NCI-H2196 (cell line): ENCODE measurements around the gene SENP6.
"Not testable (repeated sequence)": the region's sequence is repeated elsewhere in the genome, so short reads cannot be mapped to it uniquely, and the experiment has no call there.

ENCODE experiments used
- DNase-seq: peaks from one replicate; lab custom pipeline; 2025; ENCODE audit not compliant: unreplicated experiment; lab: John Stamatoyannopoulos, UW

The SENP6 gene

DNA sequence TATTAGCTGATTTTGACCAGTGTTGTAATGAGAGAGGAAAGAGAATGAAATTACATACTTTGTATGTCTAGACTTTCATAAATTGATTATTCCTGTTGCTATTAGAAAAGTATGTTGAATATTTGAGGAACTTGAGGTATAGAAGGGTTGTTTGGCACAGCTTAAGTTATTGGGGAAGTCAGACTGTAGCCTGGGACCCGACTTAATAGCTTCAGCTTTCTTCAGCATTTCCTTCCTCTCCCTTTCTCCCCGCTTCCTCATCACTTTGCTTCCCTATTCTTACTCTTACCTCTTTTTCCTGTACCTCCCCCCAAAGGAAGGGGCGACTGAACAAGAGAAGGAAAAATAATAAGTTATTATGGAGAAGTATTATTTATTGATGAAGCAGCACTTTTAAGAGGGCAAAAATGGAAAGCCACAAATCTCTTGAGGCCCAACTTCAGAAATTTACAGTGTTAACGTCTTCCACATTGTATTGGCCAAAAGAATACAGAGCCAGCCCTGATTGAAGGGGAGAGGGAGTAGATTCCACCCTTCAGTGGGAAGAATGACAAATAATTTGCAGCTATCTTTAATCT lies 7.4 kb downstream of the SENP6 start:
- no peak for DNase-seq

DNA sequence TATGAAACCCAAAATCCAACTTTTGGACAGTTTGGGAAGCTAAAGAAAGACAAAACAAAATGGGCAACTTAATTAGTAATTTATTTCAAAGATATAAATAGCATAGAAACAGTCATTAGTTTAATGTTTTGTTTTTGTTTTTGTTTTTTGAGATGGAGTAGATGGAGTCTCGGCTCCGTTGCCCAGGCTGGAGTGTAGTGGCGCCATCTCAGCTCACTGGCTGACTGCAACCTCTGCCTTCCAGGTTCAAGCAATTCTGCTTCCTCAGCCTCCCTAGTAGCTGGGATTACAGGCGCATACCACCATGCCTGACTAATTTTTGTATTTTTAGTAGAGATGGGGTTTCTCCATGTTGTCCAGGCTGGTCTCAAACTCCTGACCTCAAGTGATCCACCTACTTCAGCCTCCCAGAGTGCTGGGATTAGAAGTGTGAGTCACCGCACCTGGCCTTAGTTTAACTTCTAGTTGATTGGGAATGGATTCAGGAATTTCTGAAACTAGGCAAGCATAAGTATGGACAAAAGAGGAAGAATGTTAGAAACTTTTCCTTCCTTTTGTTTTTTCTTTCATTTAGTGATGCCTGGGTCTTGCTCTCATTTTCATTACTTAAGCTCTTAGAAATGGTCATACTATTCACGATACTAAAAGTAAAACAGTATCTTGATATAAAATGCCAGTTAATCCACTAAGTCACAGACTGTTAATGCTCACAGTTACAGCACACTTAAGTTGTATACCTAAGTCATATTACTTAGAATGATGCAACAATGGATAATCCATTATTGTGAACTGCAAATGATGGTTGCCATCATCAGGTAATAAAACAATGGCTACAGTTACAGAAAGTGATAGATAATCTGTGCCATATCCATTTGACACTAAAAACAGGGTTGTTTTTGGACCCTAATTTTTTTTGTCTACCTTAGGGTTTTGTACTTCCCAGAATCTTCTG lies 8.2 kb downstream of the SENP6 start:
- DNase-seq, result no peak

DNA sequence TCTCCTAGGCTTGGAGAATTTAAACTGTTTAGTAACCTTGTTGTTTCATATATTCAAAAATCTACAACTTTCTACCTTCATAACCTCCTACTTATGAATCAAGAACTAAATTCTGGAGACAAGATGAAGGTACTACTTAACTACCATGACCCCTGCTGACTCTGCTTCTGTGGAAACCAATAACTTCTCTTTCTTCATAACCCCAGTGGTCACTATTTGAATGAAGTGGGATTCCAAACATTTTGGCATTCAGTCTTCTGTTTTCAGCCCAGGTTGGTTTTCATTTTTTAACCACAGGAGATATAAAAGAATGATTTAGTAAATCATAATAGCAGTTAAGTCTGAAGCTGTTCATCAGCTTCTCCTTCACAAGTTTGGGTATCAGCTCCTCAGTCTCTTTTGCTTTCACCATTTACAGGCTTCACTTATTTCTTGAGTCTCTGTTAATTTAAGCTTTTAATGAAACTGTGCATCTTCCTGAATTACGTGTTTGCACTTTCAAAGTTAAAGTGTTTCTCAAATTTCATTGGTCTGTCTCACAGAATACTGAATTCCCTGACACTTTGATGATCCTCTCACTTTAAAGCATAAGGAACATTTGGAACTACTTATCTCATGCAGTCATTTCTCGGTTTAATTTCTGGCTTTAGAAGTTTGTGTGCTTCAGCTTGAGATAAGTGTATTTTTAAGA lies 9.5 kb downstream of the SENP6 start:
- no peak for DNase-seq

DNA sequence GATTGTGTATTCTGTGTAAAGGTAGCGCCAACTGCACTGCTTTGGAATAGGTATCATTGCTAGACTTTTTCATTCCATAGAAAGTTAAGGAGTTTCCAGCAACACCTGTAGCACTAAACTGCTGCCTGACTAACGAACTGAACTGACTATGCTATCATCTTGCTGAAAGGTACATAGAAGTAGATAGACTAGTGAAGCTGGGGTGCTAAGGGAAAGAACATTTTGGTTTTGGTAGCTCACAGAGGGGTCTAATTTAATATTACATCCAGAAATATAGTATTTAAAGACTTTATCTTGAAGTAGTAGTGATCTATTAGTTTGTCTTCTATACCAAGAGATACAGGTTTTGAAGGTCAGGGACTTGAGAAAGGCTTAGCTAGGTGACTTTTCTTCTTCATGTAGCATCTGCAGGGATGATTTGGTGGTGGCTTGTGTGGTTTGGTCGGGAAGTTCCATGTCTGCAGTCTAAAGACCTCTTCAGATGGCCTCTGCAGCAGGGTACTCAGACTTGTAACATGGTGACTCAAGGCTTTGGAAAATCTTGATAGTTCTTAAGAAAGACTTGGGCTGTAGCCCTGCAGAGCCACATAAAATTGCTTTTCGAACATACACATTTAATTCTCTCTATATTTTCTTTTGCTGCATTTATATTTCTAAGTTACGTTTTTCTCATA lies 10.2 kb downstream of the SENP6 start:
- DNase-seq, result no peak

DNA sequence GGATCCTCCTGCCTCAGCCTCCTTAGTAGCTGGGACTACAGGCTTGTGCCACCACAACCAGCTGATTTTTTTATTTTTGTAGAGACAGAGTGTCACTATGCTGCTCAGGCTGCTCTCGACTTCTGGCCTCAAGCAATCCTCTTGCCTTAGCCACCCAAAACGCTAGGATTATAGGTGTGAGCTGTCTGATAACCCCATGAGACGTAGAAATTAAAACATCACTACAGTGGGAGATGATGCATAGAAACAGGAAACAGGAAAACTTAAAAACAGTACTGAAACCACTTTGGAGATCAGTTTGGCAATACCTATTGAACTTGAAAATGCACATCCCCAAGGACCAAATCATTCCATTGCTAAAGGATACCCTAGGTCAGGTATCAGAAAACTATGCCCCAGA lies 10.8 kb downstream of the SENP6 start:
- DNase-seq, result no peak

DNA sequence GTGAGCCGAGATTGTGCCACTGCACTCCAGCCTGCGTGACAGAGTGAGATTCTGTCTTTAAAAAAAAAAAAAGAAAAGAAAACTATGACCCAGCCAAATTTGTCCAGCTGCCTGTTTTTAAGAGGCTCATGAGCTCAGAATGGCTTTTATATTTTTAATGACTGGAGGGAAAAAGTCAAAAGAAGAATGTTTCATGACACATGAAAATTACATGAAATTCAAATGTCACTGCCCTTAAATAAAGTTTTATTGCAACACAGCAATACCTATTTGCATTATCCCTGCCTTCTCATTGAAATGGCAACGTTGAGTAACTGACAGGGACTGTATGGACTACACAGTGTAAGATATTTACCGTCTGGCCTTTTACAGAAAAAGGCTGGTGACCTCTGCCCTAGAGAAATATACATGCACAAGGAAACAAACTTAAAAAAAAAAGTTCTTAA lies 11.4 kb downstream of the SENP6 start:
- no peak for DNase-seq

DNA sequence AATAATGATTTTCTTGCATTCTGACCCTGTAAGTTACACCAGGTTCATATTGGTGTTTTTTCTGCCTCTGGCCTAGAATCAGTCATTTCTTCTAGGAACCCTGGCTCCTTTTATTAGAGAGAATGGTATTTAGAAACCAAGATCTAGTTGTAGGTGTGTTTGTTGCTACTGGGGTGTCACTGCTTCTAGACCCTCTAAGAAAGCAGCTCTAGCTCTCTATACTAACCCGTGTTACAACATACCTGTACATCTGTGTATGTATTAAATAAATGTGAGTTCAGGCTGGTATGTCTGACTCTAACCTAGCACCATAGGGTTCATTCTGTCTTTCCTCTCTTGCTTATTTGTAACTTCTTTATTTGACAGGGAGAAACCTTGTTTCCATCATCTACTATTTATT lies 16.8 kb downstream of the SENP6 start:
- no peak for DNase-seq

DNA sequence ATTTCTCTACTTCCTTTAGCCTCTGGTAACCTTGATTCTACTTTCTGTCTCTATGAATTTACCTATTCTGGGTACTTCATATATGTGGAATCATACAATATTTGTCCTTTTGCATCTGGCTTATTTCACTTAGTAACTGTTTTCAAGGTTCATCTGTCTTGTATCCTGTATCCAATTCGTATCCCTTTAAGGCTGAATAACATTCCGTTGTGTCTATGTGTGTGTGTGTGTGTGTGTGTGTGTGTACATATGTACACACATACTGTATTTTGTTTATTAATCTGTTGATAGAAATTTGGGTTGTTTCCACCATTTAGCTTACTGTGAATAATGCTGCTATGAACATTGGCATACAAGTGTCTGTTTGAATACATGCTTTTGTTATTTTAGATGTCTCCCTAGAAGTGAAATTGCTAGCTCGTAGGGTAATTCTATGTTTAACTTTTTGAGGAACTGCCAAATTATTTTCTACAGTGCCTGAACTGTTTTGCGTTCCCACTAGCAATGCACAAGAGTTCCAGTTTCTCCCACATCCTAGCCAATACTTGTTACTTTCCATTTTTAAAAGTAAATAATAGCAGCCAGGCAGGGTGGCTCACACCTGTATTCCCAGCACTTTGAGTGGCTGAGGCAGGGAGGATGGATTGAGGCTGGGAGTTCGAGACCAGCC lies 17.7 kb downstream of the SENP6 start:
- no peak for DNase-seq

DNA sequence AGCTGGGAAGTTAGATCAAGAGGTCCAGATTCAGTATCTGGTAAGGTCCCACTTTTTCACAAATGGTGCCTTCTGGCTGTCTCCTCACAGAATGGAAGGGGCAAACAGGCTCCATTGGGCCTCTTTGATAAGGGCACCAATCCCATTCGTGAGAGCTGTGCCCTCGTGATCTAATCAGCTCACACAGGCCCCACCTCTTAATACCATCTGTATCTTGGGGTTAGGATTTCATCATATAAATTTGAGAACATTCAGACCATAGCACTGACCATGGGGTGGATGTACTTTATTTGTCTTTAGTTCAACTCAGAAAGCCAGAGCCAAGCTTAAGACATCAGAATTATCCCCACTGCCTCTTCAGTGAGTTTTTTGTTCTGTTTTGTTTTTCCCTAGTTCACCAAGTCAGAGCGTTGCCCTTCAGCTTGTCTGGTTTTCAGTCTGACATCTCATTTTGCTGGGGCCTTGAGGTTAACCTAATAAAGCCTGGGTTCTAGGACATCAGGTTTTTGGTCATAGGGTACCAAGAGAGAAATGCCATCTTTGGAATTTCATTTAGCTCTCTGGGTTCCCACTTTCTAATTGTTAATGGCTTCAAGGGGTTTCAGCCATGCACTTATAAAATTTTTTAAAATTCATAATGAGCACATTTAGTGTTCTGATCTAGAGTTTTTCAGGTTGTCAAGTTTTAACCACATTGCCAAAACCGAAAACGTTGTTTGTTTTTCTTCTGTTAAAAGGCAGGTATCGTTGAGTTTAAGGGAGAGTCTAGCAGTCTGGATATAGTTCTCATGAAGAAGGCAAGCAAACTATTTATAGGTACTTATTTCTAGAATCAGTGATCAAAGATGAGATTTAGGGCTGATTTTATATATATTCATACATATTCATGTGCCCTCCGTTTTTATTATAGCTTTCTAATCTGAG lies 19.0 kb downstream of the SENP6 start:
- DNase-seq, result no peak

DNA sequence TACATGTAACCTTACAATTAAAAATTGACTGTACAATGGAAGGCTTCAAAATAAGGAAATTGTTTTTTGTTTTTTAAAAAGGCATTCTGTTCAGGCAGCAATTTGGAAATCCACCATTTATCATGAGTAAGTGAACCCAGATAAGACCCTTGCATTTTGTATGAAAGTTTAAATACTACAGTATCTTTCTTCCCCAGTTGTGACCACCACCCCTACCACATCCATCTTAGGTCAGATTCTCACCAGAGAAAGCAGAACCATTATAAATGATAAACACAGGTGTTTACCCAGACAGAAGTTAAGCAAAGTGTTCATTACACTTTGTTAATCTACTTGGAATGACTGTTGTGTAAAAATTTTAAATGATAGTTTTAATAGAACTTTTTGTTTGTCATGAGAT lies 20.2 kb downstream of the SENP6 start:
- DNase-seq, result no peak

DNA sequence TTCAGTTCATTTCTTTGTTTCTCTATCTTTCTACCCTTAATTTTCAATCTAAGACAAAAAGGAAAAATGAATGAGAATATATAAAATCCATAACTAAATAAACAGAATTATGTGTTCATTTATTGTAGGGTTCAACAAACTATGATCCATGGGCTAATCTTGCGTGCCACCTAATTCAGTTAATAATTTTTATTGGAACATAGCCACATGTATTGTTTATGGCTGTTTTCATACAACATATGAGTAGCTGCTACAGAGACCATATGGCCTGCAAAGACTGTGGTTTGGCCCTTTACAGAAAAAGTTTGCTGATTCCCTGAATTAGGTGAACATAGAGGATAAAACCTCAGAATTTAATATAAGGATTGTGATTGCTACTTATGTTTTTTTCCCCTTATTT lies 21.8 kb downstream of the SENP6 start:
- DNase-seq, result no peak

DNA sequence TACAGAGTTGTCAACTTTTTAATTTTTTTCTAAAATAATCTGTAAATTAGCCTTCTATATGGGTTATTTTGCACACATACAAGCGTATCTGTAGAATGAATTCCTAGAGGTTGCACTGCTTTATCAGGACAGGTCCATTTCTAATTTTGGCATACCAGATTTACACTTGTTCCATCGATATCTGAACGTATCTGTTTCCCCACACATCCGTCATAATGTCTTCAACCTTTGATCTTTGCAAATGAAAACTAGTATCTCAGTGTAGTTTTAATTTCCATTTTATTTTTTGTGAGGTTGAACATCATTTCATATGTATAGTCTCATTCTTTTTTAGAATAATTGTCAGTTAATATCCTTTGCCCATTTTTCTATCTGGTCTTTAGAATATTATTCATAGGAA lies 22.7 kb downstream of the SENP6 start:
- DNase-seq, result no peak

DNA sequence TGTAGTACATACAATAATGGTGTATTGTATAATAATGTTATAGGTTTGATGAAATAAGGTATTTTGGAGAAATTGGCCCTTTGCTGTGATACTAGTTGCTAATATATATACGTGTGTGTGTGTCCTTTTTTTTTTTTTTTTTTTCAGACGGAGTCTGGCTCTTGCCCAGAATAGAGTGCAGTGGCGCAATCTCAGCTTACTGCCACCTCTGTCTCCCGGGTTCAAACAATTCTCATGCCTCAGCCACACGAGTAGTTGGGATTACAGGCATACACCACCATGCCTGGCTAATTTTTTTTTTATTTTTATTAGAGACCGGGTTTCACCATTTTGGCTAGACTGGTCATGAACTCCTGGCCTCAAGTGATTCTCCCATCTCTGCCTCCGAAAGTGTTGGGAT lies 23.3 kb downstream of the SENP6 start:
- DNase-seq, result no peak

DNA sequence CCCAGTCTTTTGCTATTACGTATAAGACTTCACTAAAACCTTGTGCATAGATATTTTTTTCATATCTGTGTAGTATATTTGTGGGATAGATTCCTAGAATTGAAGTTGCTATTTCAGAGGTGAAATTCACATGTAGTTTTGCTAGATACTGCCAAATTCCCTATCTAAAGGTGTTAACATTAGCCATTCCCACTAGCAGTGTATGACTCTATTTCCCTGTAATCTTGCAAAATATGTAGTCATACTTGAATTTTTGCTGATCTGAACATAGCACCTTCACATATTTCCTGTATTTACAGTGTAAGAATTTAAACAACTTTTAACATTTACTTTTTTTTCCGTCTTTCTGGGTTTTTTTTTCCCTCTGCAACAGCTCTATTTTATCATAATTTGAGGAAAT lies 24.9 kb downstream of the SENP6 start:
- no peak for DNase-seq

DNA sequence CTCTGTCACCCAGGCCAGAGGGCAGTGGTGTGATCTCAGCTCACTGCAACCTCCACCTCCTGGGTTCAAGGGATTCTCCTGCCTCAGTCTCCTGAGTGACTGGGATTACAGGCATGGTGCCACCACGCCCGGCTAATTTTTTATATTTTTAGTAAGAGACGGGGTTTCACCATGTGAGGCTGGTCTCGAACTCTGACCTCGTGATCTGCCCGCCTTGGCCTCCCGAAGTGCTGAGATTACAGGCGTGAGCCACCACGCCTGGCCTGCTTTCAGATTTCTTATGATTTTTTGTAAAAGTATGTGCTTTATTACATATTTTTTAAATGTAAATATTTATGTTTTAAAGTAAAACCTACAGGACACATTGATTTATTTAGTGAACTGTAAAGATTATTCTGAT lies 26.0 kb downstream of the SENP6 start:
- not testable (repeated sequence) for DNase-seq

DNA sequence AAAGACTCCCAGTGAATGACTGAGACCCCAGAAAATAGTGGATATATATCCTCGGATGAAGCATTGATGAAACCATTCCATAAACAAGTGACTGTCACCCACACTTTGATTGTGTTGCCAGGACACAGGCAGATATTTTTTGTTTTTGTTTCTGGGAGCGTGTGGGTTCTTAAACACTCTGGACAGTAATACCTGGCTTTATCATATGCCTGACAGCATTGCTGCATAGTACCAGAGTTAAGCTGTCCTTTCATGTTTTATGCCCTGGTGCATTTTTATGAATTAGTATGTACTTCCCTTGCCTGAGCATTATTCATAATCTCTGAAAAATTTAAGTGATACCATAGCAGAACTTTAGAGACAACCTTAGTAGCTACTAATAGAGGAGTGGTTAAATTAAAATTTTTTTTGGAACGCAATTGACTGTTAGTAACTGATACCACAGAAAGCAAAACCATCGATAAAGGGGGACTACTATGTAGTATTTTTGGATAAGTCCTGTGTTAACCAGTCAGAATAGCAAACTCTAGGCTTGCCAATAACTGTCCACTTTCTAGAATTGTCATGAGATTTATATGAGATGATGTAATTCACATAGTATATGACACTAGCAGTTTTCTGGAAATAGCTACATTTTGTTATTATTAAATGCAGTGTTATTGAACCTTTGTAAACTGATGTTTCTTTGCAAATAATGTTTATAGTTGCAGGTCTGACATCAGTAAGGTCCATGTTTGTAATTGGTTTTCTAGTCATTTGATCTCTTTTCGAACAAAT lies 30.4 kb downstream of the SENP6 start:
- DNase-seq, result no peak

DNA sequence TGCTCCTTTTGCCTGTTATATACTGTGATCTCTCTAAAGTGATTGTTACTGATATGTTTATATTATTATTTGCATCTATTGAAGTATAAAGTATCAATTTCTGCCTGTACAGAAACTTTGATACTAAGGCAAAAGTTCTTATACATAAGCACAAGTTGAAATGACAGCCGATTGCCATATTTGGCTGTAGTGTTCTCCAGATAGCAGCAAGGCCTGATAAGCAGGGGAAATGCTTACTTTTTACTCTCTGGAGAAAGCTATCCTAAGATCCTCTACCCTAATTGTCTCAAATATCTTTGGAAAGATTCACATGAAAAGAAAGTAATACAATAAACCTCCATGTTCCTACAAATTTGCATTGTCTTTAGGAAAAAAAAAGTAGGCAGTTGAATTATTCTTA lies 31.4 kb downstream of the SENP6 start:
- no peak for DNase-seq

DNA sequence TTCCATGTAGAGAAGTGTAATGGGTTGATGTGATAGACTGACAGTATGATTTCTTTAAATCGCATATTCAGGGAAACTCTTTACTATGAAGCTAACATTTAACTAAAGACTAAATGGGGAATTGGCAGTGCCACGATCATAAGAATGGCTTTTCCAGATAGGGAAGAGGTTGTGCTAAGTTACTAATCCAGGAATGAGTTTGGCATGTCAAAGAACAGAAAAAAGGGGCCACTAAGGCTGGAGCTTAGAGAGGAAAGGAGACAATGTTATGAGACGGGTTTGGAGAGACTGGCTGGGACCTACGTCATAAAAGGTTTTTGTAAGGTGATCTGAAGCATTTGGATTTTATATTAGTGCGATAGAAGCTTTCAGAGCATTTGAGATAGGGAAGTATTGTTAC lies 40.6 kb downstream of the SENP6 start:
- DNase-seq, result no peak

DNA sequence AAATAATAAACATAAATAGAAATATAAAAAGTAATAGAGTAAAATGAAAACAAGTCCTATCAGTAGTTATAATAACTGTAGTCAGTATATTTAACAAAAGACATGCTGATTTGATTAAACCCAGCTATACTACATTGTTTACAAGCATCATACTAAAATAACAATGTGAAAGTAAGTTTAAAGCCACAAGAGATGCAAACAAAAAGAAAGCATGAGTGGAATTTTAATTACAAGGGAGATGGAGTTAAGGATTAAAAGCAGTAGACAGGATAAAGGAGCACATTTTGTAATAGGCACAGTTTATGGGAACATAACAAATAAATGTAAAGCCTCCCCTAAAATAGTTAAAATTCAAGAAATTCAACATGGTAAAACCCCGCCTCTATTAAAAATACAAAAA lies 41.5 kb downstream of the SENP6 start:
- no peak for DNase-seq
